Adrenal gland (tissue), 12 donors: ENCODE results near the gene LCE1D. TPM values are rescaled to one million over a fixed set of nuclear protein-coding genes. Genes with fewer than 3 reads are reported as not detected.

Experiments
- DNase-seq, 7 donors: peaks; one replicate each; pipeline ENCODE4 v3.0.0-alpha.2; 2019 to 2020
- H3K27ac ChIP-seq, 5 donors: fragments of 200-600 bp; sonication (generic) in 4 of 5; 1 replicate in 3 of 5; 2 replicates in 2 of 5; pipeline versions ENCODE4 v1.5.1 to v1.8.0; 2016 to 2020; ENCODE audit warnings: mild to moderate bottlenecking in 1 of 5
- H3K27me3 ChIP-seq: fragments of 200-600 bp; 2 replicates; pipeline ENCODE4 v1.8.0; 2021
- H3K36me3 ChIP-seq, 2 donors: fragments of 200-600 bp; replicated peaks in 1 of 2; 1 replicate in 1 of 2; 2 replicates in 1 of 2; pipeline versions ENCODE4 v1.5.1 to v1.8.0; 2018 to 2022
- H3K4me1 ChIP-seq, 2 donors: fragments of 200-600 bp; replicated peaks in 1 of 2; 1 replicate in 1 of 2; 2 replicates in 1 of 2; pipeline versions ENCODE4 v1.5.1 to v1.8.0; 2018 to 2021
- H3K4me3 ChIP-seq, 4 donors: fragments of 200-600 bp; sonication (generic) in 3 of 4; one replicate each; pipeline ENCODE4 v1.5.1; 2016 to 2018
- H3K9me3 ChIP-seq, 3 donors: fragments of 200-600 bp; sonication (generic) in 1 of 3; replicated peaks in 1 of 3; 1 replicate in 2 of 3; 2 replicates in 1 of 3; pipeline versions ENCODE4 v1.5.1 to v1.8.0; 2016 to 2021
- CTCF ChIP-seq, 6 experiments: fragments of 450-650 bp in 4 of 6; fragments of 200-600 bp in 2 of 6; sonication (generic) in 1 of 6; IDR thresholded peaks; 1 replicate in 5 of 6; 2 replicates in 1 of 6; pipeline versions ENCODE4 v1.5.1 to v1.8.0; 2016 to 2021; ENCODE audit warnings: antibody characterized with exemption in 6 of 6, mild to moderate bottlenecking in 2 of 6, moderate library complexity in 1 of 6
- POLR2A ChIP-seq, 2 donors: fragments of 450-650 bp; IDR thresholded peaks; one replicate each; pipeline ENCODE4 v1.6.1; 2017; ENCODE audit warnings: antibody characterized with exemption in 2 of 2, mild to moderate bottlenecking in 2 of 2, moderate library complexity in 1 of 2
- WGBS, 4 donors: extraction: QIAGEN DNeasy Blood & Tissue Kit in 2 of 4; methylation state at CpG; one replicate each; pipeline versions ENCODE4 v1.1.5 to v1.1.7; 2013 to 2017; 5-methylcytosine and 5-hydroxymethylcytosine counted together
- intact Hi-C, 2 donors: fragments of 100-400 bp; cut with DNase I; formaldehyde crosslinking; loops; one replicate each; pipeline versions ENCODE4 v1.14.1 to v1.15.0; 2022 to 2023
- polyA plus RNA-seq, 3 donors: library from polyadenylated mRNA; stranded (reverse); fragments of 200-250 nt in 2 of 3; fragments of 350-450 nt in 1 of 3; fragmentation: Illumina TruSeq in 1 of 3; extraction: RNeasy Lipid Tissue Mini Kit (QIAGEN cat#74804) in 1 of 3; gene quantifications; one replicate each; pipeline ENCODE4 v1.2.3, GENCODE V29; 2013 to 2014
- total RNA-seq, 9 donors: library from RNA; depleted of rRNA in 4 of 9; stranded (reverse); fragments of >200 nt in 4 of 9; fragments of 120-200 nt in 1 of 9; fragmentation: NEBNext Ultra II Directional in 1 of 9; extraction: Animal tissue kit (Norgen Biotek cat#: 25700) in 1 of 9; gene quantifications; one replicate each; pipeline versions ENCODE4 v1.1.0 to v1.2.4, GENCODE V29; 2013 to 2023
- donor health status: healthy with polysubstance abuse.
- donor health status: Bipolar disorder and iron deficiency.
- donor health status: DM: yes; HTN: yes; CAD: no.
- donor health status: DM: no; HTN: no; CAD: no.
- donor health status: DM: no; HTN: no; CAD: no.
- donor health status: DM: yes; HTN: yes; CAD: no.

LCE1D gene
- total and polyA plus RNA-seq, 12 donors, result not detected

- intact Hi-C loops, result no loop called here
- Histone ChIP-seq H3K36me3 (no peaks in the 10 kb centered on the region), H3K4me3 (no peak within 1 kb of the TSS), H3K9me3 (no peaks in the 10 kb centered on the region), H3K27ac (no peak within 1 kb of the TSS), H3K27me3 (no peaks in the 10 kb centered on the region), H3K4me1 (no peaks in the 10 kb centered on the region)
- WGBS, 4 donors, result 79 to 86% (median 83%) methylated on average over 2 of the region's 2 CpGs
- TF ChIP-seq POLR2A (IDR thresholded peaks at IDR 0.05) (no peak), CTCF (IDR thresholded peaks at IDR 0.05) (no peak)
- no peak for DNase-seq
Observed at GRCh38 chr1:152811671-152812070, 15.2 kb downstream of the LCE1D start, which contains the start of gene LCE1B. TSS of gene LCE1B (plus strand) at chr1:152811971. CDS start at chr1:152812447, 476 bp downstream.

DNA sequence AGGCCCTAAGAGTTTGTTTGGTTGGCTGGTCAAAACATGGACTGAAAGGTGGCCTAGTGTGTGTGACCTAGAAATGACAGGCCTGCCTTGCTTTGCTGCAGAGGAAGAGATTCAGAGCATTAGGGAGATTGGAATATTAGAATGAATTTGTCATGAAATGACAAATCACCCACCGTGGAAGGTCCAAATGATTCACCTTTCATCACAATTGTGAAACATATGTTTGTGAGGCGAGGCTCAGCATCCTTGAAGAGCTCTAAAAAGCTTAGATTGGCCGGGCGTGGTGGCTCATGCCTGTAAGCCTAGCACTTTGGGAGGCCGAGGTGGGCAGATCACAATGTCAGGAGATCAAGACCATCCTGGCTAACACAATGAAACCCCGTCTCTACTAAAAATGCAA, 20.8 kb downstream of the LCE1D start:
- Histone ChIP-seq H3K36me3 (no peaks in the 10 kb centered on the region), H3K9me3 (no peaks in the 10 kb centered on the region), H3K4me1 (no peaks in the 10 kb centered on the region), H3K27me3 (no peaks in the 10 kb centered on the region), H3K4me3 (no peak overlapping the region), H3K27ac (no peak overlapping the region)
- TF ChIP-seq CTCF (IDR thresholded peaks at IDR 0.05) (no peak), POLR2A (IDR thresholded peaks at IDR 0.05) (no peak)
- WGBS, 4 donors, result 71 to 85% (median 74%) methylated on average over 6 of the region's 6 CpGs
- intact Hi-C loops, result no loop called here
- DNase-seq, result no peak

- intact Hi-C loops, result no loop called here
- DNase-seq, result no peak
- Histone ChIP-seq H3K4me3 (no peak overlapping the region), H3K36me3 (no peaks in the 10 kb centered on the region), H3K27me3 (no peaks in the 10 kb centered on the region), H3K9me3 (no peaks in the 10 kb centered on the region), H3K4me1 (no peaks in the 10 kb centered on the region), H3K27ac (no peak overlapping the region)
- 37 to 45% (median 40%) methylated on average over 5 of the region's 5 CpGs for WGBS, 4 donors
- TF ChIP-seq CTCF (IDR thresholded peaks at IDR 0.05) (no peak), POLR2A (IDR thresholded peaks at IDR 0.05) (no peak)
Observed at GRCh38 chr1:152823294-152823693, 26.8 kb downstream of the LCE1D start.

DNA sequence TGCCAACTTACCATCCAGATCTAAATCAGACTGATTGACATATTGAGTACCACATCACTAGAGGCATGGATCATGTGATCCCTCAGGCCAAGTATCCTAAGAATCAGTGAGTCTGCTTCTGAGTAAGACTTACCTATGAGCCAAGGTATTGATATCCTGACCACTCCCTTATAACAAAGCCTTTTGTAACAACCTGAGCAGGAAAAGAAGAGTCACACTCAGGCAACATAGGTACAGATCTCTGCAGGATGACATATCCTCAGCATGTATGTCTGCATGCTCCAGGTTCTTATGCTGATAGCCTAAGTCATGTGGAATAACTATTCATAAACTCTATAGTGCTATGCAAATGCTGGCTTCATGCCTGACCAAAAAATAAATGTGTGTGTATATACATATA, 28.4 kb downstream of the LCE1D start:
- H3K27me3 ChIP-seq, result no peaks in the 10 kb centered on the region
- no peak for DNase-seq
- H3K36me3 ChIP-seq, result no peaks in the 10 kb centered on the region
- TF ChIP-seq CTCF (IDR thresholded peaks at IDR 0.05), result no peak
- no peak for TF ChIP-seq POLR2A (IDR thresholded peaks at IDR 0.05)
- intact Hi-C loops, result no loop called here
- H3K4me1 ChIP-seq, result no peaks in the 10 kb centered on the region
- no peak overlapping the region for H3K4me3 ChIP-seq
- H3K27ac ChIP-seq, result no peak overlapping the region
- no peaks in the 10 kb centered on the region for H3K9me3 ChIP-seq
